ENCODE data around the gene CASR. TPM values are rescaled to one million over a fixed set of nuclear protein-coding genes. Genes with fewer than 3 reads are reported as not detected.

The CASR gene
- total RNA-seq, 4 donors from 2014 or later, result 0.37 to 1.4 TPM; not detected in 2

DNA sequence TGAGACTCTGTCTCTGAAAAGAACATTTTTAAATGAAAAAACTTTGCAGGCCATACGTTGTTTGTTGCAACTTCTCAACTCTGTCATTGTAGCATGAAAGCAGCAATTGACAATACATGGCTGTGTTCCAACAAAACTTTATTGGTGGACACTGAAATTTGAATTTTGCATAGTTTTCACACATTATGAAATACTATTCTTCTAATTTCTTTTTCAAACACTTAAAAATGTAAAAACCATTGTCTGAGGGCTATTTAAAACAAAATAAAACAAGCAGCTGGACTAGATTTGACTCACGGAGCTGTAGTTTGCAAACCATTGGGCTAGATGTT, 123.1 kb downstream of the CASR start:
- peaks cover 5 to 28% (median 12%) of the 10 kb centered on the region in 4 donors for H3K4me1 ChIP-seq
- DNase-seq, result no peak
- no peaks in the 10 kb centered on the region for H3K27me3 ChIP-seq
- intact Hi-C loops (cut with DNase I; ENCODE audit: low total_unique reads), result no loop called here
- 41 to 46% methylated on average over 2 of the region's 2 CpGs for WGBS, 2 donors (ENCODE audit: low coverage in 1 of 2)
- no peaks in the 10 kb centered on the region for H3K36me3 ChIP-seq
- H3K9me3 ChIP-seq, result no peaks in the 10 kb centered on the region
- in situ Hi-C loops (cut with MboI; ENCODE audit: low pct_ligation_motif_present in 1 of 4, low pct_unique_long_range_greater_than_20kb in 1 of 4, low sequenced_read_pairs in 3 of 4), result no loop called here
- no peak for TF ChIP-seq POLR2AphosphoS5 (IDR thresholded peaks at IDR 0.05)
- TF ChIP-seq, protein P1, sequence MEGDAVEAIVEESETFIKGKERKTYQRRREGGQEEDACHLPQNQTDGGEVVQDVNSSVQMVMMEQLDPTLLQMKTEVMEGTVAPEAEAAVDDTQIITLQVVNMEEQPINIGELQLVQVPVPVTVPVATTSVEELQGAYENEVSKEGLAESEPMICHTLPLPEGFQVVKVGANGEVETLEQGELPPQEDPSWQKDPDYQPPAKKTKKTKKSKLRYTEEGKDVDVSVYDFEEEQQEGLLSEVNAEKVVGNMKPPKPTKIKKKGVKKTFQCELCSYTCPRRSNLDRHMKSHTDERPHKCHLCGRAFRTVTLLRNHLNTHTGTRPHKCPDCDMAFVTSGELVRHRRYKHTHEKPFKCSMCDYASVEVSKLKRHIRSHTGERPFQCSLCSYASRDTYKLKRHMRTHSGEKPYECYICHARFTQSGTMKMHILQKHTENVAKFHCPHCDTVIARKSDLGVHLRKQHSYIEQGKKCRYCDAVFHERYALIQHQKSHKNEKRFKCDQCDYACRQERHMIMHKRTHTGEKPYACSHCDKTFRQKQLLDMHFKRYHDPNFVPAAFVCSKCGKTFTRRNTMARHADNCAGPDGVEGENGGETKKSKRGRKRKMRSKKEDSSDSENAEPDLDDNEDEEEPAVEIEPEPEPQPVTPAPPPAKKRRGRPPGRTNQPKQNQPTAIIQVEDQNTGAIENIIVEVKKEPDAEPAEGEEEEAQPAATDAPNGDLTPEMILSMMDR (IDR thresholded peaks at IDR 0.05), result no peak
- TF ChIP-seq POLR2A (IDR thresholded peaks at IDR 0.05), result no peak
- no peak for TF ChIP-seq EP300 (IDR thresholded peaks at IDR 0.05; ENCODE audit: low read depth)
- H3K27ac ChIP-seq, result peak overlapping the region in 3 of 4 donors; percentile 22 to 46 (median 23)
- H3K4me3 ChIP-seq, result no peak overlapping the region

DNA sequence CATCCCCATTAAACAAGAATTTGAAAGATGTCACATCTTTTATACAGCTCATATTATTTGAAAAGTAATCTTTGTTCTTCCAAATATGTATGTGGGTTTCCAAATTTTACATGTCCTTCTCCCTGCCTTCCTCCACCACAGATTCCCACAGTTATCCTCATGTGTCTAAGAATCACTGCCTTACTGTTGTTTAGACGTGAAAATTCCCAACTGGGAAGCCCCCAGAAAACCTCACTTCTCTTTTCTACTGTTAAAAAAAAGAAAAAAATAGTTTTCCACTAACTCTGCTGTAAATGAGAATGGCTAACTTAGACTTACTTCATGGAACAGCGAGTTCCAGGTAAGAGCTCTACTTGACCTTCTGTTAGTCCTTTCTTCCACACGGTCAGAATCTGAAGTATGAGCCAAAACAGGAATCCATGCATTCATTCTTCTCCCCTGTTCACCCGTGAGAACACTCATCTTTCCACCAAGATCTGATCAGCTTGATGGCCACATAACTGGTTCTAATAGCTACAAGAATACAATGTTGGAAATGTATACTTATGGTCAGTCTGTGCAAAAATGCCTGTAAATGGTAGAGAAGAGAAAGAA, 123.7 kb downstream of the CASR start:
- in situ Hi-C loops (cut with MboI; ENCODE audit: low pct_ligation_motif_present in 1 of 4, low pct_unique_long_range_greater_than_20kb in 1 of 4, low sequenced_read_pairs in 3 of 4), result no loop called here
- 74 to 76% methylated on average over 4 of the region's 4 CpGs for WGBS, 2 donors (ENCODE audit: low coverage in 1 of 2)
- Histone ChIP-seq H3K9me3 (no peaks in the 10 kb centered on the region), H3K4me1 (peaks cover 5 to 28% (median 13%) of the 10 kb centered on the region in 4 donors), H3K4me3 (no peak overlapping the region), H3K27me3 (no peaks in the 10 kb centered on the region), H3K27ac (no peak overlapping the region), H3K36me3 (no peaks in the 10 kb centered on the region)
- intact Hi-C loops (cut with DNase I; ENCODE audit: low total_unique reads), result no loop called here
- no peak for DNase-seq
- no peak for TF ChIP-seq EP300 (IDR thresholded peaks at IDR 0.05; ENCODE audit: low read depth)
- TF ChIP-seq, protein P1 (IDR thresholded peaks at IDR 0.05), result no peak
- TF ChIP-seq POLR2AphosphoS5 (IDR thresholded peaks at IDR 0.05), result no peak
- no peak for TF ChIP-seq POLR2A (IDR thresholded peaks at IDR 0.05)

DNA sequence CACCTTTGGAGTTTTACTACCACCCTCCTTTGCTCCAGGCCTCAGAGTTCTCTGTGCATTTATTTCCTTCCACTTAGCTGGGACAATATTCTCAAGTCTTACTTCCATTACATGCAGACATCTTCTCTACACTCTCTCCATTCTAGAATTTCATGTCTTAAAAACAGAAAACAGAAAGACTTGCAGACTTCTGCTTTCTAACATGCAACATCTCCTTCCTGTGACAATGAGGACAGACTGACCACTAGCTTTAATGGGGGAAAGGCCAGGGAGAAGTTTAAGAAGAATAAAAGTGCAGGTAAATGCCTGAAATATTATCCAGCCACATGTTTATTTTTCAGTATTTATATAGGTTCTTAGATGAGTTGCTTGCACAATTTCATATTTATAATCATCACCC, 124.5 kb downstream of the CASR start:
- Histone ChIP-seq H3K27ac (no peak overlapping the region), H3K4me1 (peaks cover 5 to 33% (median 13%) of the 10 kb centered on the region in 4 donors), H3K36me3 (no peaks in the 10 kb centered on the region), H3K4me3 (no peak overlapping the region), H3K27me3 (no peaks in the 10 kb centered on the region), H3K9me3 (no peaks in the 10 kb centered on the region)
- TF ChIP-seq EP300 (IDR thresholded peaks at IDR 0.05; ENCODE audit: low read depth), result no peak
- TF ChIP-seq, protein P1 (IDR thresholded peaks at IDR 0.05), result no peak
- TF ChIP-seq POLR2A (IDR thresholded peaks at IDR 0.05), result no peak
- TF ChIP-seq POLR2AphosphoS5 (IDR thresholded peaks at IDR 0.05), result no peak
- intact Hi-C loops (cut with DNase I; ENCODE audit: low total_unique reads) (no loop called here), in situ Hi-C loops (cut with MboI; ENCODE audit: low pct_ligation_motif_present in 1 of 4, low pct_unique_long_range_greater_than_20kb in 1 of 4, low sequenced_read_pairs in 3 of 4) (no loop called here)
- DNase-seq, result no peak

DNA sequence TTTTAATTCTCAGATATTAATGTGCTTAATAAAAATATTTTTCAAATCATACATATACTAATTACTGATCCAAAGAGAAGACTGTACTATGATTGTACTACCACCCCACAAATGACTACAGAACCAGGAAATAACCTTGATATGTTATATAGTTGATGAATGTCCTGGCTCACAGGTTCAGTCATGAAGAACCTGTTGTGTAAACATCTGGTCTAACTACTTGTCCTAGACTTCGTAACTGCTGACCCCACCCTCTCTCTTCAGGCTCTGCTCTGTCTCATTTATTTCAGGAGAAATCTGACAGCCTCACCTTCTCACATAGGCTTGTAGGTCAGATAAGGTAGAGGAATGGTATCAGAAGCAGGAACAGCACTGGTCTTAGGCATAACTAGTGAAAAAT, 126.9 kb downstream of the CASR start:
- in situ Hi-C loops (cut with MboI; ENCODE audit: low pct_ligation_motif_present in 1 of 4, low pct_unique_long_range_greater_than_20kb in 1 of 4, low sequenced_read_pairs in 3 of 4) (no loop called here), intact Hi-C loops (cut with DNase I; ENCODE audit: low total_unique reads) (no loop called here)
- Histone ChIP-seq H3K27ac (peak overlapping the region; percentile 67 to 81 (median 74)), H3K4me1 (peaks cover 9 to 47% (median 21%) of the 10 kb centered on the region in 4 donors), H3K4me3 (no peak overlapping the region), H3K27me3 (no peaks in the 10 kb centered on the region), H3K9me3 (no peaks in the 10 kb centered on the region), H3K36me3 (no peaks in the 10 kb centered on the region)
- TF ChIP-seq, protein P1 (IDR thresholded peaks at IDR 0.05), result no peak
- TF ChIP-seq POLR2A (IDR thresholded peaks at IDR 0.05), result no peak
- TF ChIP-seq POLR2AphosphoS5 (IDR thresholded peaks at IDR 0.05), result peak in 2 of 3 donors; percentile 39 to 61
- 0 to 25% methylated on average over 1 of the region's 1 CpG for WGBS, 2 donors (ENCODE audit: low coverage in 1 of 2)
- peak; percentile 36 for DNase-seq

Data from transverse colon (tissue), 4 donors.